T follicular helper cell (primary cell): ENCODE results near the gene SIM2.

ENCODE experiments used
- DNase-seq: peaks from one replicate; pipeline ENCODE4 v3.0.0-alpha.2; 2020; ENCODE audit warnings: low read depth

SIM2 gene

GRCh38 chr21:36716387-36716786, 17.5 kb downstream of the SIM2 start:
- no peak for DNase-seq

- no peak for DNase-seq
Observed at GRCh38 chr21:36716836-36717235, 17.9 kb downstream of the SIM2 start.

- DNase-seq = no peak
Observed at GRCh38 chr21:36717976-36718375, 19.1 kb downstream of the SIM2 start.

- no peak for DNase-seq
Observed at GRCh38 chr21:36718951-36719501, 20.1 kb downstream of the SIM2 start.

GRCh38 chr21:36719614-36720013, 20.7 kb downstream of the SIM2 start:
- DNase-seq = no peak

GRCh38 chr21:36721817-36722216, 22.9 kb downstream of the SIM2 start:
- no peak for DNase-seq

GRCh38 chr21:36722370-36723368, 23.8 kb downstream of the SIM2 start:
- no peak for DNase-seq

GRCh38 chr21:36723371-36723881, 24.5 kb downstream of the SIM2 start:
- no peak for DNase-seq

GRCh38 chr21:36724660-36725059, 25.7 kb downstream of the SIM2 start:
- DNase-seq = no peak

GRCh38 chr21:36725793-36726386, 27.0 kb downstream of the SIM2 start:
- DNase-seq = no peak

GRCh38 chr21:36727866-36728265, 29.0 kb downstream of the SIM2 start:
- no peak for DNase-seq

GRCh38 chr21:36728371-36729111, 29.6 kb downstream of the SIM2 start:
- no peak for DNase-seq

GRCh38 chr21:36729310-36729970, 30.5 kb downstream of the SIM2 start:
- no peak for DNase-seq

GRCh38 chr21:36730291-36731281, 31.7 kb downstream of the SIM2 start:
- no peak for DNase-seq

GRCh38 chr21:36732217-36732616, 33.3 kb downstream of the SIM2 start:
- no peak for DNase-seq

GRCh38 chr21:36732761-36733160, 33.8 kb downstream of the SIM2 start:
- DNase-seq = no peak

- DNase-seq = no peak
Observed at GRCh38 chr21:36733857-36734256, 34.9 kb downstream of the SIM2 start.

GRCh38 chr21:36734367-36735200, 35.7 kb downstream of the SIM2 start:
- DNase-seq = no peak

GRCh38 chr21:36735201-36735515, 36.2 kb downstream of the SIM2 start:
- DNase-seq = no peak
